Testis (tissue), 2 donors: Measurements from ENCODE around the gene CEBPE.

ENCODE experiments used
- CTCF ChIP-seq, 3 experiments: fragments of 450-650 bp in 2 of 3; fragments of 200-600 bp in 1 of 3; sonication (generic) in 1 of 3; IDR thresholded peaks; one replicate each; pipeline ENCODE4 v1.5.1; 2016 to 2019; ENCODE audit warnings: antibody characterized with exemption in 3 of 3, mild to moderate bottlenecking in 2 of 3, moderate library complexity in 1 of 3
- POLR2A ChIP-seq: fragments of 450-650 bp; IDR thresholded peaks from one replicate; pipeline ENCODE4 v1.6.1; 2017; ENCODE audit warnings: antibody characterized with exemption, mild to moderate bottlenecking, moderate library complexity

GRCh38 chr14:23145794-23146350 lies 26.8 kb upstream of the CEBPE start:
- TF ChIP-seq CTCF (IDR thresholded peaks at IDR 0.05) = no peak
- TF ChIP-seq POLR2A = no peak
